IMR-90 (cell line): ENCODE measurements around the gene SIPA1L3. TPM values are rescaled to one million over a fixed set of nuclear protein-coding genes. Genes with fewer than 3 reads are reported as not detected.
A peak's percentile ranks its signal among the peaks of the same experiment; 100 is the strongest.

Experiments used
- ATAC-seq: fragments of 200-7000 bp; cut with Tn5 transposase; 2 replicates; pipeline ENCODE4 v1.9.1; 2020; ENCODE audit warnings: low read depth, mild to moderate bottlenecking, moderate library complexity
- BruUV-seq: library from RNA; stranded (reverse); fragments of 400-500 nt; replicated peaks from 2 replicates; lab custom pipeline; 2021; lab: Mats Ljungman, UMichigan
- CTCF ChIA-PET: fragments of 300-600 bp; formaldehyde crosslinking; extraction: SDS; loops from one replicate; lab custom pipeline; 2021; ENCODE audit warnings: antibody characterized with exemption; lab: Yijun Ruan, JAX
- POLR2A ChIA-PET: fragments of 300-600 bp; sonication (Branson Sonifier 250); formaldehyde crosslinking; loops from one replicate; lab custom pipeline; 2022; ENCODE audit warnings: antibody characterized with exemption; ENCODE audit not compliant: unreplicated experiment; lab: Charles Lee
- DNase-seq: peaks from one replicate; pipeline ENCODE4 v3.0.0; 2013
- H2AFZ ChIP-seq: replicated peaks from 2 replicates; pipeline ENCODE3; 2013; ENCODE audit warnings: low read length, mild to moderate bottlenecking; ENCODE audit not compliant: poor library complexity
- H2AK5ac ChIP-seq: 2 replicates; pipeline ENCODE4 v1.6.1; 2013; ENCODE audit warnings: low read depth, low read length, inconsistent platforms
- H2AK9ac ChIP-seq: replicated peaks from 2 replicates; pipeline ENCODE3; 2013; ENCODE audit warnings: mild to moderate bottlenecking, low read depth, low read length, moderate library complexity; ENCODE audit not compliant: poor library complexity
- H2BK120ac ChIP-seq: 2 replicates; pipeline ENCODE4 v1.6.1; 2013; ENCODE audit warnings: low read depth, low read length, inconsistent platforms
- H2BK15ac ChIP-seq: 3 replicates; pipeline ENCODE4 v1.6.1; 2013; ENCODE audit warnings: low read depth, low read length, inconsistent platforms
- H2BK20ac ChIP-seq: 2 replicates; pipeline ENCODE4 v1.6.1; 2013; ENCODE audit warnings: low read depth, mild to moderate bottlenecking, inconsistent platforms, low read length, moderate library complexity
- H2BK5ac ChIP-seq: 2 replicates; pipeline ENCODE4 v1.6.1; 2013; ENCODE audit warnings: mild to moderate bottlenecking, low read depth, low read length, inconsistent platforms; ENCODE audit not compliant: poor library complexity, severe bottlenecking
- H3K14ac ChIP-seq: replicated peaks from 2 replicates; pipeline ENCODE4 v1.6.1; 2013; ENCODE audit warnings: low read depth, low read length, inconsistent platforms
- H3K18ac ChIP-seq: 2 replicates; pipeline ENCODE4 v1.6.1; 2013; ENCODE audit warnings: low read depth, low read length, control low read depth
- H3K23ac ChIP-seq: 2 replicates; pipeline ENCODE4 v1.6.1; 2013; ENCODE audit warnings: low read depth, low read length, inconsistent platforms
- H3K27ac ChIP-seq: 2 replicates; pipeline ENCODE4 v1.5.1; 2013; ENCODE audit warnings: mild to moderate bottlenecking, control low read depth, low read length; ENCODE audit not compliant: insufficient read depth
- H3K27me3 ChIP-seq: 2 replicates; pipeline ENCODE4 v1.6.1; 2013; ENCODE audit warnings: low read length; ENCODE audit not compliant: control insufficient read depth, insufficient read depth
- H3K36me3 ChIP-seq: 2 replicates; pipeline ENCODE4 v1.6.1; 2013; ENCODE audit warnings: low read length, mixed read lengths; ENCODE audit not compliant: control insufficient read depth, insufficient read depth
- H3K4ac ChIP-seq: 2 replicates; pipeline ENCODE4 v1.6.1; 2013; ENCODE audit warnings: low read depth, low read length, inconsistent platforms
- H3K4me1 ChIP-seq: 2 replicates; pipeline ENCODE4 v1.6.1; 2013; ENCODE audit warnings: low read length, mixed read lengths; ENCODE audit not compliant: control insufficient read depth, insufficient read depth
- H3K4me2 ChIP-seq: 2 replicates; pipeline ENCODE4 v1.6.1; 2013; ENCODE audit warnings: low read depth, mild to moderate bottlenecking, control low read depth, low read length, moderate library complexity
- H3K4me3 ChIP-seq: 2 replicates; pipeline ENCODE4 v1.5.1; 2013; ENCODE audit warnings: low read depth, mild to moderate bottlenecking, control low read depth, low read length, moderate library complexity; ENCODE audit not compliant: insufficient read depth
- H3K56ac ChIP-seq: 2 replicates; pipeline ENCODE4 v1.6.1; 2013; ENCODE audit warnings: low read length, inconsistent platforms; ENCODE audit not compliant: insufficient read depth; ENCODE audit errors: extremely low read depth
- H3K79me1 ChIP-seq, 2 experiments: 2 replicates each; pipeline ENCODE4 v1.6.1; 2013; ENCODE audit warnings: low read length in 2 of 2, inconsistent platforms in 1 of 2, low read depth in 1 of 2
- H3K9ac ChIP-seq: 2 replicates; pipeline ENCODE4 v1.6.1; 2013; ENCODE audit warnings: low read depth, low read length, control low read depth
- H3K9me1 ChIP-seq: 2 replicates; pipeline ENCODE4 v1.6.1; 2013; ENCODE audit warnings: low read length, inconsistent platforms; ENCODE audit not compliant: insufficient read depth
- H3K9me3 ChIP-seq: 2 replicates; pipeline ENCODE4 v1.6.1; 2013; ENCODE audit warnings: low read length; ENCODE audit not compliant: control insufficient read depth, insufficient read depth
- H4K20me1 ChIP-seq: 2 replicates; pipeline ENCODE4 v1.6.1; 2013; ENCODE audit warnings: low read length, inconsistent platforms; ENCODE audit not compliant: insufficient read depth
- H4K5ac ChIP-seq: 2 replicates; pipeline ENCODE4 v1.6.1; 2013; ENCODE audit warnings: mild to moderate bottlenecking, low read depth, low read length, control low read depth
- H4K8ac ChIP-seq, 2 experiments: 2 replicates each; pipeline ENCODE4 v1.6.1; 2013; ENCODE audit warnings: low read depth in 2 of 2, low read length in 2 of 2, control low read depth in 1 of 2, inconsistent platforms in 1 of 2
- H4K91ac ChIP-seq: 2 replicates; pipeline ENCODE4 v1.6.1; 2013; ENCODE audit warnings: low read depth, low read length, inconsistent platforms; ENCODE audit not compliant: insufficient read depth
- BHLHE40 ChIP-seq: fragments of 150-350 bp; IDR thresholded peaks from 2 replicates; pipeline ENCODE4 v1.6.1; 2016; ENCODE audit warnings: mild to moderate bottlenecking, low read depth, low read length
- CEBPB ChIP-seq: IDR thresholded peaks from 2 replicates; pipeline ENCODE4 v1.6.1; 2012; ENCODE audit warnings: low read depth, low read length, improper control_type of control experiment
- CHD1 ChIP-seq: IDR thresholded peaks from 2 replicates; pipeline ENCODE4 v1.6.1; 2012; ENCODE audit warnings: low read depth, low read length, improper control_type of control experiment
- FOS ChIP-seq: fragments of 150-350 bp; IDR thresholded peaks from 2 replicates; pipeline ENCODE4 v1.6.1; 2016; ENCODE audit warnings: low read depth, low read length
- MAFK ChIP-seq: IDR thresholded peaks from 2 replicates; pipeline ENCODE4 v1.6.1; 2012; ENCODE audit warnings: low read depth, low read length, improper control_type of control experiment
- MAZ ChIP-seq: IDR thresholded peaks from 2 replicates; pipeline ENCODE4 v1.6.1; 2012; ENCODE audit warnings: low read depth, mild to moderate bottlenecking, low read length, improper control_type of control experiment, moderate library complexity, borderline replicate concordance
- MXI1 ChIP-seq: IDR thresholded peaks from 2 replicates; pipeline ENCODE4 v1.6.1; 2012; ENCODE audit warnings: low read depth, mild to moderate bottlenecking, low read length, moderate library complexity, borderline replicate concordance
- POLR2A ChIP-seq: IDR thresholded peaks from 2 replicates; pipeline ENCODE4 v1.6.1; 2012; ENCODE audit warnings: mild to moderate bottlenecking, low read depth, low read length
- RAD21 ChIP-seq: IDR thresholded peaks from 2 replicates; pipeline ENCODE4 v1.6.1; 2012; ENCODE audit warnings: low read length, improper control_type of control experiment
- RCOR1 ChIP-seq: IDR thresholded peaks from 2 replicates; pipeline ENCODE4 v1.6.1; 2012; ENCODE audit warnings: mild to moderate bottlenecking, low read length, improper control_type of control experiment; ENCODE audit not compliant: insufficient replicate concordance
- RFX5 ChIP-seq: IDR thresholded peaks from 2 replicates; pipeline ENCODE4 v1.8.0; 2012; ENCODE audit warnings: low read depth, mild to moderate bottlenecking, low read length, moderate library complexity
- WGBS, 2 experiments: methylation state at CpG; one replicate each; pipeline versions ENCODE4 v1.1.5 to v1.1.7; 2013; ENCODE audit warnings: missing lambda C conversion rate in 2 of 2; ENCODE audit not compliant: insufficient read length in 1 of 2; ENCODE audit errors: extremely low coverage in 2 of 2; 5-methylcytosine and 5-hydroxymethylcytosine counted together
- dilution Hi-C: fragments of 300-500 bp; cut with HindIII; formaldehyde crosslinking; loops from one replicate; pipeline ENCODE4 v1.14.3; 2018; ENCODE audit warnings: low sequenced_read_pairs; ENCODE audit not compliant: unreplicated experiment
- in situ Hi-C: fragments of 300-500 bp; cut with MboI; formaldehyde crosslinking; loops from 3 replicates; pipeline ENCODE4 v1.14.3; 2019; ENCODE audit warnings: low sequenced_read_pairs, inconsistent platforms, mixed read lengths
- intact Hi-C: fragments of 100-400 bp; cut with micrococcal nuclease; formaldehyde crosslinking; loops from 2 replicates; pipeline ENCODE4 v1.10.0; 2022
- polyA plus RNA-seq, 3 experiments: library from polyadenylated mRNA; depleted of rRNA; stranded (reverse); fragments of >200 nt; gene quantifications; 2 replicates each; pipeline ENCODE4 v1.2.3, GENCODE V29; 2012; ENCODE audit warnings: low replicate concordance in 1 of 3
- total RNA-seq: library from RNA; depleted of rRNA; stranded (reverse); fragments of >200 nt; gene quantifications from 2 replicates; pipeline ENCODE4 v1.2.3, GENCODE V29; 2012
- TF ChIP-seq, protein P1 (sequence below): fragments of 150-350 bp; IDR thresholded peaks from 2 replicates; pipeline ENCODE4 v1.6.1; 2017; ENCODE audit warnings: mild to moderate bottlenecking, antibody characterized with exemption, low read length, low read depth
- TF ChIP-seq, protein P2 (sequence below): fragments of 150-350 bp; IDR thresholded peaks from 2 replicates; pipeline ENCODE4 v1.6.1; 2016; ENCODE audit warnings: low read depth, mild to moderate bottlenecking, low read length, moderate library complexity, borderline replicate concordance
- TF ChIP-seq, protein P3 (sequence below): conservative IDR thresholded peaks from 2 replicates; pipeline ENCODE4 v1.5.1; 2012; ENCODE audit warnings: mild to moderate bottlenecking, low read depth, low read length, improper control_type of control experiment

Gene SIPA1L3
- total and polyA plus RNA-seq, 2 of the 4 experiments (the other 2 are of a cell fraction) = 4.1 to 9.4 TPM

DNA sequence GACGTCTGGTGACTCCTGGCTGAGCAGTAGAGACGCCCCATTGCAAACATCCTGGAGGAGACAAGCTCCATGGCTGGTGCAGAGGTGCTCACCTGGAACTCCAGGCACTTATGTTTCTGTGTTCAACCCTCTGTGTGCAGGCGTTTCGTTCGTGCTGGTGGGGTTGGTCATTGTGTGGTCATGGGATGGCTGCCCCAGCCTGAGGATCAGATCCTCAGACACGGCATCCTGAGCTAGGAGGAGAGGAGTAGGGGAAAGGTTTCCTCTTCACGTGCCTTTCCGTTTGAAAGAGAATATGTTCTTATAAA is 87.8 kb downstream of the SIPA1L3 start:
- TF ChIP-seq MAFK (no peak), RFX5 (no peak), CHD1 (no peak), CEBPB (no peak), MXI1 (no peak), RCOR1 (no peak), POLR2A (no peak), MAZ (no peak), FOS (no peak), RAD21 (no peak), BHLHE40 (no peak)
- TF ChIP-seq, protein P1, sequence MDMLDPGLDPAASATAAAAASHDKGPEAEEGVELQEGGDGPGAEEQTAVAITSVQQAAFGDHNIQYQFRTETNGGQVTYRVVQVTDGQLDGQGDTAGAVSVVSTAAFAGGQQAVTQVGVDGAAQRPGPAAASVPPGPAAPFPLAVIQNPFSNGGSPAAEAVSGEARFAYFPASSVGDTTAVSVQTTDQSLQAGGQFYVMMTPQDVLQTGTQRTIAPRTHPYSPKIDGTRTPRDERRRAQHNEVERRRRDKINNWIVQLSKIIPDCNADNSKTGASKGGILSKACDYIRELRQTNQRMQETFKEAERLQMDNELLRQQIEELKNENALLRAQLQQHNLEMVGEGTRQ = no peak
- TF ChIP-seq, protein P2, sequence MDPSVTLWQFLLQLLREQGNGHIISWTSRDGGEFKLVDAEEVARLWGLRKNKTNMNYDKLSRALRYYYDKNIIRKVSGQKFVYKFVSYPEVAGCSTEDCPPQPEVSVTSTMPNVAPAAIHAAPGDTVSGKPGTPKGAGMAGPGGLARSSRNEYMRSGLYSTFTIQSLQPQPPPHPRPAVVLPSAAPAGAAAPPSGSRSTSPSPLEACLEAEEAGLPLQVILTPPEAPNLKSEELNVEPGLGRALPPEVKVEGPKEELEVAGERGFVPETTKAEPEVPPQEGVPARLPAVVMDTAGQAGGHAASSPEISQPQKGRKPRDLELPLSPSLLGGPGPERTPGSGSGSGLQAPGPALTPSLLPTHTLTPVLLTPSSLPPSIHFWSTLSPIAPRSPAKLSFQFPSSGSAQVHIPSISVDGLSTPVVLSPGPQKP = no peak
- TF ChIP-seq, protein P3, sequence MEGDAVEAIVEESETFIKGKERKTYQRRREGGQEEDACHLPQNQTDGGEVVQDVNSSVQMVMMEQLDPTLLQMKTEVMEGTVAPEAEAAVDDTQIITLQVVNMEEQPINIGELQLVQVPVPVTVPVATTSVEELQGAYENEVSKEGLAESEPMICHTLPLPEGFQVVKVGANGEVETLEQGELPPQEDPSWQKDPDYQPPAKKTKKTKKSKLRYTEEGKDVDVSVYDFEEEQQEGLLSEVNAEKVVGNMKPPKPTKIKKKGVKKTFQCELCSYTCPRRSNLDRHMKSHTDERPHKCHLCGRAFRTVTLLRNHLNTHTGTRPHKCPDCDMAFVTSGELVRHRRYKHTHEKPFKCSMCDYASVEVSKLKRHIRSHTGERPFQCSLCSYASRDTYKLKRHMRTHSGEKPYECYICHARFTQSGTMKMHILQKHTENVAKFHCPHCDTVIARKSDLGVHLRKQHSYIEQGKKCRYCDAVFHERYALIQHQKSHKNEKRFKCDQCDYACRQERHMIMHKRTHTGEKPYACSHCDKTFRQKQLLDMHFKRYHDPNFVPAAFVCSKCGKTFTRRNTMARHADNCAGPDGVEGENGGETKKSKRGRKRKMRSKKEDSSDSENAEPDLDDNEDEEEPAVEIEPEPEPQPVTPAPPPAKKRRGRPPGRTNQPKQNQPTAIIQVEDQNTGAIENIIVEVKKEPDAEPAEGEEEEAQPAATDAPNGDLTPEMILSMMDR = no peak

More for the DNA sequence above, 87.8 kb downstream of the SIPA1L3 start:
- no peak overlapping the region for H4K5ac ChIP-seq
- H3K27me3 ChIP-seq = no peaks in the 10 kb centered on the region
- H3K4me1 ChIP-seq = peaks cover 17% of the 10 kb centered on the region
- no peak overlapping the region for H3K4me2 ChIP-seq
- ChIA-PET CTCF (interaction anchor here (1.2 kb wide), 1 partner anchor 149 kb away, joined by 4 read pairs; no protein-coding TSS in a partner anchor), POLR2A (interaction anchor here (0.5 to 1.0 kb wide), 2 partner anchors 10 to 81 kb away, joined by 3 to 5 read pairs; no protein-coding TSS in a partner anchor)
- DNase-seq = no peak
- H4K8ac ChIP-seq = 0 out of 4 replicates have a peak overlapping the region, but pooled peaks of 1 of the 2 experiments have one; percentile 3
- in situ Hi-C loops (no loop called here), dilution Hi-C loops (no loop called here), intact Hi-C loops (no loop called here)
- BruUV-seq = no TSS peak
- no peak overlapping the region for H2BK20ac ChIP-seq
- H3K56ac ChIP-seq = no peak overlapping the region
- H3K36me3 ChIP-seq = no peaks in the 10 kb centered on the region
- peaks cover 38 to 92% of the 10 kb centered on the region in 2 experiments for H3K79me1 ChIP-seq
- no peak overlapping the region for H3K14ac ChIP-seq
- H3K18ac ChIP-seq = no peak overlapping the region
- H2AFZ ChIP-seq = no peak overlapping the region
- H3K9ac ChIP-seq = no peak overlapping the region
- H3K23ac ChIP-seq = no peak overlapping the region
- no peak for ATAC-seq
- H2AK9ac ChIP-seq = peak overlapping the region; percentile 53
- peak overlapping the region; percentile 14 for H2BK5ac ChIP-seq
- H3K9me1 ChIP-seq = peaks cover 23% of the 10 kb centered on the region
- no peaks in the 10 kb centered on the region for H4K20me1 ChIP-seq
- H4K91ac ChIP-seq = no peak overlapping the region
- no peak overlapping the region for H3K4ac ChIP-seq
- H3K27ac ChIP-seq = no peak overlapping the region
- no peaks in the 10 kb centered on the region for H3K9me3 ChIP-seq
- WGBS, 2 experiments = 100% methylated on average over 4 of the region's 8 CpGs; no CpG with 5 or more reads in 1 of the 2 experiments
- peak overlapping the region; percentile 17; the same call in 1 of the 2 replicates for H2BK120ac ChIP-seq
- H2BK15ac ChIP-seq = no peak overlapping the region
- peak overlapping the region; percentile 19; the same call in 1 of the 2 replicates for H2AK5ac ChIP-seq
- no peak overlapping the region for H3K4me3 ChIP-seq
